SW 1271 (cell line): ENCODE measurements around the gene TIMM23B.
"Not testable (repeated sequence)": the region's sequence is repeated elsewhere in the genome, so short reads cannot be mapped to it uniquely, and the experiment has no call there.

Source experiments
- DNase-seq, 2 experiments: peaks; one replicate each; lab custom pipeline; 2025; lab: John Stamatoyannopoulos, UW

TIMM23B gene, protein sequence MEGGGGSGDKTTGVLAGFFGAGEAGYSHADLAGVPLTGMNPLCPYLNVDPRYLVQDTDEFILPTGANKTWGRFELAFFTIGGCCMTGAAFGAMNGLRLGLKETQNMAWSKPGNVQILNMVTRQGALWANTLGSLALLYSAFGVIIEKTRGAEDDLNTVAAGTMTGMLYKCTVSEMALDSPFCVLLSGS

DNA sequence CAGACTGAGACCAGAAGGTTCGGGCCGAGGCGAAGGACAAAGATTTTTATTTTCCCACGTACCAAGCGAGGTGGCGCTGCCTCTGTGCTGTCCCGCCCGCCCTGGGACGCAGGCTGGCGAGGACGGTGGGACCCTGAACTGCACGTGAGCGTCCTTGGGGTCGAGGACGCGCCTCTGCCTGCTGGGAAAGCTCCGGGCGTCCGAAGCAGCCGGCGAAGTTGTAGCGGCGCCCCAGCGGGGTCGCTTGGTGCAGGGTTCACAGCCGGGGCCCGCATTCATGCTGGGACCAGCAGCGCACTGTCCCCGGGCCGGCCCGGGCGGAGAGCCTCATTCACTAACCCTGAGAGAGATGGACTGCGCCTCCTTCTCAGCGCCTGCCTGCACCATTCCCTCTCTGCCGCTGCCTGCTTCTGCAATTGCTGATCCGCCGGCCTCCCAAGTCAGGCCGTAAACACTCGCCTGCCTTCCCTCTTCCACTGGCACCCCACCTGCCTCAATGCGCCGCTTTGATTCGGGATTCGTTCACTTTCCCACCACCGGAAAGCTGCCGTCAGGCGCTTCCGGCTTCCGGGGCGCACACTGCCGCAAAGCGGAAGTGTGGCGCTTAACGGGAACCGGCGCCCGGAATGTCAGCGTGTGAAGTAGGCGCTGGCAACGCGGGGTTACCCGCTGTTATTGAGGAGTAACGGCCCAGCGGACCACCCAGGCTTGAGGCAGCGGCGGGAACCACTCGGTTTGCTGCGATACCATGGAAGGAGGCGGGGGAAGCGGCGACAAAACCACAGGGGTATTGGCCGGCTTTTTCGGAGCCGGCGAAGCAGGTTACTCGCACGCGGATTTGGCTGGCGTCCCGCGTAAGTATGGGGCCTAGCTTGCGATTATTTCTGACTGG is at the start of gene TIMM23B, which contains the start of gene PARG:
Gene TIMM23B (plus strand): TSS at position 607 of the 892 bp plus-strand sequence. CDS start 142 bp downstream, at position 749.
Gene PARG (minus strand): TSS at position 581 of the 892 bp plus-strand sequence. CDS start 302 bp downstream, at position 279.
- peak; percentile 20 to 52 for DNase-seq

DNA sequence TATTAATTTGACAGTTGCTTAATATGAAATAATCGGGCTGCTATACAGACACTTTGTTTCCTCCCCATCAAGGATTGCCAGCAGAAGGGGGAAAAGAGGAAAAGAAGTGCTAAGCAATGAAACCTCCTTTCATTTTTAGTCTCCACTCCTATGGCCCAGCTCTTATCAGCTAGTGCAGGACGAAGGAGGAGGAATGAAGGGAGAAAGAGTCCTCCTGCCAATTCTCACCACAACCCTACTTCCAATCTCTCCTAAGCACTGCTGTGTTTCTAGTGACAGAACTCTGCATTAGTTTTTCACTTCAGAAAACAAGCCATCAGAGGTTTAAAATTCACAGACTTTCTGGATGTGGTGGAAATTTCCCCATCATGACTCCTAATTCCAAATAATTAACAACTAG is 41.9 kb upstream of the TIMM23B start:
- DNase-seq, result not testable (repeated sequence)

DNA sequence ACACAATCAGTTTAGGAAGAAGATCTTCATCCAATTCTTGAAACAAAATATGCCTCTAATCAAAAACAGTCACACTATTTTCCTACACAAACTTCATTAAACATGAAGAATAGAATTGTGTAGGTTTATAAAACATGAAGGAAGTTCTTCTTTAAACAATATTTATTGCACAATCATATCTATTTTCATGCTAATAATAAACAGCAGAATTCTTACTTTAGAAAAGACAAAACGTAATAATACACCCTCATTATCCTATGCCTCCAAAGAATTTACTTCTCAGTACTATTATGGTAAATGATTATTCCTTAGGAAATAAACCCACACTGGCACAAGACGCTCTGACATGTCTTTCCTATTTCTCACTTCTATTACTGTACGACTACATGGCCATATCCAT is 41.4 kb upstream of the TIMM23B start:
- not testable (repeated sequence) for DNase-seq

GRCh38 chr10:49903829-49904228 is 38.0 kb upstream of the TIMM23B start:
- DNase-seq, result not testable (repeated sequence)

DNA sequence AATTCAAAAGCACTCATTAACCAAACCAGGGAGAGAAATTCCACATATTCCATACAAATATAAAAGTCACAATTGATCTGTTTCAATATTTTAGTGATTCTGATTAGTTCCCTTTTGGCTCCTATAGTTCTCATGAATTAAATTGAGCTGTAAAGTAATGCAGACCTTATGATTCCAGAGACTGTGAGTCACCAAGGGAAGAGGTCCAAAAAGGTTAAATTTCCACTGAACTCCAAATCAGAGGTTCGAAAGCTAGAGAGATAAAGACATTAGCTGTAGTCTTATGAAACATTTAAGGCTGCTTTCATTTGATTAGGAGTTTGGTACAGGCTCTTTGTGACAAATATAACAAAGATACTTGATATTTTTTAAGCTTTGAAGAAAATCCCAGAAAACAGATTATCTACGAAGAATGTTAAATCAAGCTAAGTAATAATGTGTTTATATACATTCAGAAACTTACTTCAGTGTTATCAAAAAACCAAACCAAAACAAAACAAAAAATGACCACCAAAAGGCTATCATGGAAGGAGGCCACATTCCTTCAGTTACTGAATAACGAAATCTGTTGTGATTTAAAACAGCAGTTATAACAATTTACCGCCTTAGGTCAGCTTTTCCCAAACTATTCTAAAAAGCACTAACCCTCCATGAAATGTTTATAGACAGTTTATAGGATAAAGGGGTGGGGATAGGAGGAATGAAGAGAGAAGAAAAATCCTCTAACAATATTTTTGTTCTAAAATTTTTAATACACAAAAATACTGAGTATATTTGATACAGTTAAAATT is 33.4 kb upstream of the TIMM23B start:
- not testable (repeated sequence) for DNase-seq

DNA sequence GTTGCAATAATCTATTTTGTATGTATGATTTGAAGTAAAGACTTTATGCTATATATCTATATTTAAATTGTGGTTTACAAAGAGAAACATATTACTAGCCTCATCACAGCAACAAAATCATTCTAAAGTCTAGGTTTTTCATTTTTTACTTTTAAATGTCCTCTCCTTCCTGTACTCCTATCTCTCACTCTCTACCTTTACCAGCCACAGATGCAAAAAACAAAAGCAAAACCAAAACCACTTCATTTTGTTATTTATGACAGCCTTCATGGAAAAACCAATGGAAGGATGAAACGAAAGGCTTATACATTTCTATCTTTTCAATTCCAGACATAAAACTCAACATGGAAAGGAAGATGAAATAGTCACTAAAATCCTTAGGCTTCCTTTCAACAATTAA is 31.6 kb upstream of the TIMM23B start:
- DNase-seq, result not testable (repeated sequence)

DNA sequence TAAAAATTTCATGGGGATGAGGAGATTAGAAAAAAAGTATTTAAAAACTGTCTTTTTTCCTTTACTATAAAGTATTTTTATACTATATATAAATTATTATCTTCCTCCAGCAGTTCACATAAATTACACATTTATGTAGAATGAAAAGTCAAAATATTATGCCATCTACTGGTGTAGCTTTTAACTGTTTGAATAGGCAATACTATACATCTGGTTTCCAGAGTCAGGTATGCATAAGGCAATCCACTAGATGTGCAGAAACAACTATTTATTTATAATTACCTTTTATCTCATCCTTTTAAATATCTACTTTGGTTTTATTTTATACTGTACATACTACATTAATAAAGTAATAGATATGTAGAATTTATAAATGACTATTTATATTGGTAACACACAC is 25.4 kb upstream of the TIMM23B start:
- not testable (repeated sequence) for DNase-seq

- DNase-seq, result not testable (repeated sequence)
Measured at GRCh38 chr10:49917927-49918326, 23.9 kb upstream of the TIMM23B start.

DNA sequence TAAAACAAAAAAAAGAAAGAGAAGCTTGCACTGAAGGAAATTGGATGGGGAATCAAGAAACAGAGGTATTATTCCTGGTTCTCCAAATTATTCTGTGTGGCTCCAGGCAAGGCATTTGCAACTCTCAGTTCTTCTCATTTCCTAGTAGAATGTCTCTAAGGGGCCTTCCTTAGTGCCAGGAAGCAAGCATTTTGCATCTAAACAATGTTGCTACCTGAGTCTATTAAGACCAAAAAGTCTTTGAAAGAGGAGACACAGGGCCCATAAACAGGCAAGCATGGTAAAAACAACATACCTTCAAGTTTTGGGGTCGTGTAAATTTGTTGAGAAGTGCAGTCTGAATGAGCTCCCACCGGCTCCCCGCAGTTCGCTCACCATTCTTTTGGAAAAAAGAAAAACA is 19.8 kb upstream of the TIMM23B start:
- DNase-seq, result not testable (repeated sequence)

DNA sequence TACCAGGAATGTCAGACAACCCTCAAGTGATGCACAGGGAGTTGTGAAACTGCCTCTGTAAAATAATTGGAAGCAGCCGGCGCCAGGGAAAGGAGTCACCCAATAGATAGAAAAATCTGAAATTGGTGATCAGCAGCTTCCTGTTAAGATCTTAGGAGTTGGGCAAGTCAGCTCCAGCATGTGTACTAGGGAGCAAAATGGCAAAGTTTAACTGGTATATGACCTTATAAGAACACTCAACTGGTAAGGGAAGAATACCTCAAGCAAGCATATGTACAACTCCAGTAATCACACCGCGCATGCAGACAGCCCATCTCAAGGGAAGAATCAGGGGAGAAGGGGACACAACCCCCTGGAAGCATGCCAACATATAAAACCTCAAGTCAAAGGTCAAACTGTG is 18.3 kb upstream of the TIMM23B start:
- DNase-seq, result not testable (repeated sequence)

DNA sequence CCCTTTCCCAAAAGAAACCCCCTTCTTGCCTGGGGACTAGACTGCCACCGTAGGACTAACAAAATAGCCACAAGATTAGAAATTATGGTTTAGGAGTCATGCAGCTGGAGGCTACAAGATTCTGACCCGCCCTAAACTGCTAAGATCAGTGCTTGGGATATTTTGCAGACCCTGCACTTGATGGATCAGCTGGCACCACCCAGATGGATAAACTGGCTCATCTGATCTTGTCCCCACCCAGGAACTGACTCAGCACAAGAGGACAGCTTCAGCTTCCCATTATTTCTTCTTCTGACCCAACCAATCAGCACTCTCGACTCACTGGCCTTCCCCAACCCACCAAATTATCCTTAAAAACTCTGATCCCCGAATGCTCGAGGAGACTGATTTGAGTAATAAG is 10.6 kb upstream of the TIMM23B start:
- DNase-seq, result not testable (repeated sequence)

GRCh38 chr10:49931959-49932728 is 9.7 kb upstream of the TIMM23B start:
- DNase-seq, result not testable (repeated sequence)

GRCh38 chr10:49942339-49942705 is 469 bp downstream of the TIMM23B start:
- not testable (repeated sequence) for DNase-seq

- not testable (repeated sequence) for DNase-seq
Measured at GRCh38 chr10:49943607-49944006, 1.8 kb downstream of the TIMM23B start.

DNA sequence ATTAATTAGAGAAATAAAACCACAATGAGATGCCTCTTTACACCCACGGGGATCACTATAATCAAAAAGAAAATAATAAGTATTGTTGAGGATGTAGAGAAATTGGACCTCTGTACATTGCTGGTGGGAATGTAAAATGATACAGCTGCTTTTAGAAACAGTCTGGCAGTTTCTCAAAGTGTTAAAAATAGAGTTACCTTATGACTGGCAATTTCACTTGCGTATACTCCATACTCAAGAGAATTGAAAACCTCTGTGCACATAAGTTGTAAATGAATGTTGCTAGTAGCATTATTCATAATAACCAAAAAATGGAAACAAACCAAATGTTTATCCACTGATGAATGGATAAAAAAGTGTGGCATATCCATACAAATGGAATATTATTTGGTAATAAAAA is 6.3 kb downstream of the TIMM23B start:
- DNase-seq, result not testable (repeated sequence)

DNA sequence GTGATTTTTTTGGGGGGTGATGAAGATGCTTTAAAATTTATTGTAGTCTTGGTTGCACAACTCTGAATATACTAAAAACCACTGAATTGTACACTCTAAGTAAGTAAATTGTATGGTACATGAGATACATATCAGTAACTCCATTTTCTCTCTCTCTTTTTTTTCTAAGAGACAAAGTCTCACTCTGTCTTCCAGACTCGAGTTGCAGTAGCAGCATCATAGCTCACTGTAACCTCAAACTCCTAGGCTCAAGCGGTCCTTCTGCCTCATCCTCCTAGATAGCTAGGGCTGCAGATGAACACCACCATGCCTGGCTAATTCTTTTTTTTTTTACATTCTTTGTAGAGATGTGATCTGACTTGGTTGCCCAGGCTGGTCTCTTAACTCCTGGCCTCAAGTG is 6.9 kb downstream of the TIMM23B start:
- not testable (repeated sequence) for DNase-seq

DNA sequence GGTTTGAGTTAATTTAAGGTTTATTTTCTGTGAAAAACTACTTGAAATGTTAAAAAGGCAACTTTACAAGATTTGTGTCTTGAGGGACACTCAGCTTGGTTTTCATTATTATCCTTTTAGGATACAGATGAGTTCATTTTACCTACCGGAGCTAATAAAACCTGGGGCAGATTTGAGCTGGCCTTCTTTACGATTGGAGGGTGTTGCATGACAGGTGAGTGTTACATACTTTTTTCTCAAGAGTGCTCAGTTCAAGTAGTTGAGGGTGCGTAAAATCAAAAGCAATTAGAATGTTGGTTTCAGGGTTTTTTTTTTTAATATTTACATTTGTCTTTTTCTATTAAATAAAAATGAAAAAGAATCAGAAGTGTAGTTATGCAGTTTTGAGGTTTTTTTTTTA is 10.2 kb downstream of the TIMM23B start:
- DNase-seq, result not testable (repeated sequence)

GRCh38 chr10:49953122-49953521 is 11.3 kb downstream of the TIMM23B start:
- DNase-seq, result peak in 1 of 2 experiments; percentile 2

DNA sequence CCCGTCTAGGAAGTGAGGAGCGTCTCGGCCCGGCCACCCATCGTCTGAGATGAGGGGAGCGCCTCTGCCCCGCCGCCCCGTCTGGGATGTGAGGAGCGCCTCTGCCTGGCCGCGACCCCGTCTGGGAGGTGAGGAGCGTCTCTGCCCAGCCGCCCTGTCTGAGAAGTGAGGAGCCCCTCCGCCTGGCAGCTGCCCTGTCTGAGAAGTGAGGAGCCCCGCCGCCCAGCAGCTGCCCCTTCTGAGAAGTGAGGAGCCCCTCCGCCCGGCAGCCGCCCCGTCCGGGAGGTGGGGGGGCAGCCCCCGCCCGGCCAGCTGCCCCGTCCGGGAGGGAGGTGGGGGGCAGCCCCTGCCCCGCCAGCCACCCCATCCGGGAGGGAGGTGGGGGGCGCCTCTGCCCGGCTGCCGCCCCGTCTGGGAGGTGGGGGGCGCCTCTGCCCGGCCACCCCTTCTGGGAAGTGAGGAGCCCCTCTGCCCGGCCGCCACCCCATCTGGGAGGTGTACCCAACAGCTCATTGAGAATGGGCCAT is 28.5 kb downstream of the TIMM23B start:
- not testable (repeated sequence) for DNase-seq

DNA sequence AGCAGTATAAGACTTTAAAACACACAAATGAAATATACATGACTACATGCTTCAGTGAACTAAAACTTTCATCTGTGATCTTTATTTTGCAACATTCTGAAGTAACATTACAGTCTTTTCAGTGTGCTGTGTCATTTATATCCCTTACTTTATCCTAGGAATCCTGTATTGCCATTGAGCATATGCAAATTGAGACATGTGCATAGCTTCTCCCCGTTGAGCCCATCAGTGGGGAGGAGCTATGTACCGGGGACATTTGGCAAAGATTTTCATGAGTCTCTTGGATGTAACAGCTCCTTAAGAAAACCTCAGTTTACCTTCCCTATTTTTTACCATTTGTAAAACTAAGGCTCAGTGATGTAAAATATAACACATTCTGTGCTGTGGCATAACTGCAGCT is 29.6 kb downstream of the TIMM23B start:
- DNase-seq, result not testable (repeated sequence)

- not testable (repeated sequence) for DNase-seq
Measured at GRCh38 chr10:49972094-49972493, 30.2 kb downstream of the TIMM23B start.
